IMR-90 (cell line): ENCODE data around the gene PRSS8. TPM values are rescaled to one million over a fixed set of nuclear protein-coding genes. Genes with fewer than 3 reads are reported as not detected.
A peak's percentile ranks its signal among the peaks of the same experiment; 100 is the strongest.

Source experiments
- ATAC-seq: fragments of 200-7000 bp; cut with Tn5 transposase; 2 replicates; pipeline ENCODE4 v1.9.1; 2020; ENCODE audit warnings: low read depth, mild to moderate bottlenecking, moderate library complexity
- BruUV-seq: library from RNA; stranded (reverse); fragments of 400-500 nt; replicated peaks from 2 replicates; lab custom pipeline; 2021; lab: Mats Ljungman, UMichigan
- CTCF ChIA-PET: fragments of 300-600 bp; formaldehyde crosslinking; extraction: SDS; loops from one replicate; lab custom pipeline; 2021; ENCODE audit warnings: antibody characterized with exemption; lab: Yijun Ruan, JAX
- POLR2A ChIA-PET: fragments of 300-600 bp; sonication (Branson Sonifier 250); formaldehyde crosslinking; loops from one replicate; lab custom pipeline; 2022; ENCODE audit warnings: antibody characterized with exemption; ENCODE audit not compliant: unreplicated experiment; lab: Charles Lee
- DNase-seq: peaks from one replicate; pipeline ENCODE4 v3.0.0; 2013
- H2AFZ ChIP-seq: replicated peaks from 2 replicates; pipeline ENCODE3; 2013; ENCODE audit warnings: low read length, mild to moderate bottlenecking; ENCODE audit not compliant: poor library complexity
- H2AK5ac ChIP-seq: 2 replicates; pipeline ENCODE4 v1.6.1; 2013; ENCODE audit warnings: low read depth, low read length, inconsistent platforms
- H2AK9ac ChIP-seq: replicated peaks from 2 replicates; pipeline ENCODE3; 2013; ENCODE audit warnings: mild to moderate bottlenecking, low read depth, low read length, moderate library complexity; ENCODE audit not compliant: poor library complexity
- H2BK120ac ChIP-seq: 2 replicates; pipeline ENCODE4 v1.6.1; 2013; ENCODE audit warnings: low read depth, low read length, inconsistent platforms
- H2BK15ac ChIP-seq: 3 replicates; pipeline ENCODE4 v1.6.1; 2013; ENCODE audit warnings: low read depth, low read length, inconsistent platforms
- H2BK20ac ChIP-seq: 2 replicates; pipeline ENCODE4 v1.6.1; 2013; ENCODE audit warnings: low read depth, mild to moderate bottlenecking, inconsistent platforms, low read length, moderate library complexity
- H2BK5ac ChIP-seq: 2 replicates; pipeline ENCODE4 v1.6.1; 2013; ENCODE audit warnings: mild to moderate bottlenecking, low read depth, low read length, inconsistent platforms; ENCODE audit not compliant: poor library complexity, severe bottlenecking
- H3K14ac ChIP-seq: replicated peaks from 2 replicates; pipeline ENCODE4 v1.6.1; 2013; ENCODE audit warnings: low read depth, low read length, inconsistent platforms
- H3K18ac ChIP-seq: 2 replicates; pipeline ENCODE4 v1.6.1; 2013; ENCODE audit warnings: low read depth, low read length, control low read depth
- H3K23ac ChIP-seq: 2 replicates; pipeline ENCODE4 v1.6.1; 2013; ENCODE audit warnings: low read depth, low read length, inconsistent platforms
- H3K27ac ChIP-seq: 2 replicates; pipeline ENCODE4 v1.5.1; 2013; ENCODE audit warnings: mild to moderate bottlenecking, control low read depth, low read length; ENCODE audit not compliant: insufficient read depth
- H3K27me3 ChIP-seq: 2 replicates; pipeline ENCODE4 v1.6.1; 2013; ENCODE audit warnings: low read length; ENCODE audit not compliant: control insufficient read depth, insufficient read depth
- H3K36me3 ChIP-seq: 2 replicates; pipeline ENCODE4 v1.6.1; 2013; ENCODE audit warnings: low read length, mixed read lengths; ENCODE audit not compliant: control insufficient read depth, insufficient read depth
- H3K4ac ChIP-seq: 2 replicates; pipeline ENCODE4 v1.6.1; 2013; ENCODE audit warnings: low read depth, low read length, inconsistent platforms
- H3K4me1 ChIP-seq: 2 replicates; pipeline ENCODE4 v1.6.1; 2013; ENCODE audit warnings: low read length, mixed read lengths; ENCODE audit not compliant: control insufficient read depth, insufficient read depth
- H3K4me2 ChIP-seq: 2 replicates; pipeline ENCODE4 v1.6.1; 2013; ENCODE audit warnings: low read depth, mild to moderate bottlenecking, control low read depth, low read length, moderate library complexity
- H3K4me3 ChIP-seq: 2 replicates; pipeline ENCODE4 v1.5.1; 2013; ENCODE audit warnings: low read depth, mild to moderate bottlenecking, control low read depth, low read length, moderate library complexity; ENCODE audit not compliant: insufficient read depth
- H3K56ac ChIP-seq: 2 replicates; pipeline ENCODE4 v1.6.1; 2013; ENCODE audit warnings: low read length, inconsistent platforms; ENCODE audit not compliant: insufficient read depth; ENCODE audit errors: extremely low read depth
- H3K79me1 ChIP-seq, 2 experiments: 2 replicates each; pipeline ENCODE4 v1.6.1; 2013; ENCODE audit warnings: low read length in 2 of 2, inconsistent platforms in 1 of 2, low read depth in 1 of 2
- H3K9ac ChIP-seq: 2 replicates; pipeline ENCODE4 v1.6.1; 2013; ENCODE audit warnings: low read depth, low read length, control low read depth
- H3K9me1 ChIP-seq: 2 replicates; pipeline ENCODE4 v1.6.1; 2013; ENCODE audit warnings: low read length, inconsistent platforms; ENCODE audit not compliant: insufficient read depth
- H3K9me3 ChIP-seq: 2 replicates; pipeline ENCODE4 v1.6.1; 2013; ENCODE audit warnings: low read length; ENCODE audit not compliant: control insufficient read depth, insufficient read depth
- H4K20me1 ChIP-seq: 2 replicates; pipeline ENCODE4 v1.6.1; 2013; ENCODE audit warnings: low read length, inconsistent platforms; ENCODE audit not compliant: insufficient read depth
- H4K5ac ChIP-seq: 2 replicates; pipeline ENCODE4 v1.6.1; 2013; ENCODE audit warnings: mild to moderate bottlenecking, low read depth, low read length, control low read depth
- H4K8ac ChIP-seq, 2 experiments: 2 replicates each; pipeline ENCODE4 v1.6.1; 2013; ENCODE audit warnings: low read depth in 2 of 2, low read length in 2 of 2, control low read depth in 1 of 2, inconsistent platforms in 1 of 2
- H4K91ac ChIP-seq: 2 replicates; pipeline ENCODE4 v1.6.1; 2013; ENCODE audit warnings: low read depth, low read length, inconsistent platforms; ENCODE audit not compliant: insufficient read depth
- BHLHE40 ChIP-seq: fragments of 150-350 bp; IDR thresholded peaks from 2 replicates; pipeline ENCODE4 v1.6.1; 2016; ENCODE audit warnings: mild to moderate bottlenecking, low read depth, low read length
- CHD1 ChIP-seq: IDR thresholded peaks from 2 replicates; pipeline ENCODE4 v1.6.1; 2012; ENCODE audit warnings: low read depth, low read length, improper control_type of control experiment
- CTCF ChIP-seq: conservative IDR thresholded peaks from 2 replicates; pipeline ENCODE4 v1.5.1; 2012; ENCODE audit warnings: mild to moderate bottlenecking, low read depth, low read length, improper control_type of control experiment
- ELK1 ChIP-seq: fragments of 150-350 bp; IDR thresholded peaks from 2 replicates; pipeline ENCODE4 v1.6.1; 2016; ENCODE audit warnings: low read depth, mild to moderate bottlenecking, low read length, moderate library complexity, borderline replicate concordance
- MAFK ChIP-seq: IDR thresholded peaks from 2 replicates; pipeline ENCODE4 v1.6.1; 2012; ENCODE audit warnings: low read depth, low read length, improper control_type of control experiment
- NFE2L2 ChIP-seq: fragments of 150-350 bp; IDR thresholded peaks from 2 replicates; pipeline ENCODE4 v1.6.1; 2016; ENCODE audit warnings: low read depth, mild to moderate bottlenecking, low read length
- POLR2A ChIP-seq: IDR thresholded peaks from 2 replicates; pipeline ENCODE4 v1.6.1; 2012; ENCODE audit warnings: mild to moderate bottlenecking, low read depth, low read length
- RAD21 ChIP-seq: IDR thresholded peaks from 2 replicates; pipeline ENCODE4 v1.6.1; 2012; ENCODE audit warnings: low read length, improper control_type of control experiment
- RFX5 ChIP-seq: IDR thresholded peaks from 2 replicates; pipeline ENCODE4 v1.8.0; 2012; ENCODE audit warnings: low read depth, mild to moderate bottlenecking, low read length, moderate library complexity
- SMC3 ChIP-seq: fragments of 150-350 bp; IDR thresholded peaks from 2 replicates; pipeline ENCODE4 v1.6.1; 2016; ENCODE audit warnings: low read depth, mild to moderate bottlenecking, antibody characterized with exemption, low read length, moderate library complexity
- USF2 ChIP-seq: fragments of 150-350 bp; IDR thresholded peaks from 2 replicates; pipeline ENCODE4 v1.6.1; 2017; ENCODE audit warnings: mild to moderate bottlenecking, antibody characterized with exemption, low read length, low read depth
- WGBS, 2 experiments: methylation state at CpG; one replicate each; pipeline versions ENCODE4 v1.1.5 to v1.1.7; 2013; ENCODE audit warnings: missing lambda C conversion rate in 2 of 2; ENCODE audit not compliant: insufficient read length in 1 of 2; ENCODE audit errors: extremely low coverage in 2 of 2; 5-methylcytosine and 5-hydroxymethylcytosine counted together
- dilution Hi-C: fragments of 300-500 bp; cut with HindIII; formaldehyde crosslinking; loops from one replicate; pipeline ENCODE4 v1.14.3; 2018; ENCODE audit warnings: low sequenced_read_pairs; ENCODE audit not compliant: unreplicated experiment
- in situ Hi-C: fragments of 300-500 bp; cut with MboI; formaldehyde crosslinking; loops from 3 replicates; pipeline ENCODE4 v1.14.3; 2019; ENCODE audit warnings: low sequenced_read_pairs, inconsistent platforms, mixed read lengths
- intact Hi-C: fragments of 100-400 bp; cut with micrococcal nuclease; formaldehyde crosslinking; loops from 2 replicates; pipeline ENCODE4 v1.10.0; 2022
- polyA plus RNA-seq, 3 experiments: library from polyadenylated mRNA; depleted of rRNA; stranded (reverse); fragments of >200 nt; gene quantifications; 2 replicates each; pipeline ENCODE4 v1.2.3, GENCODE V29; 2012; ENCODE audit warnings: low replicate concordance in 1 of 3
- total RNA-seq: library from RNA; depleted of rRNA; stranded (reverse); fragments of >200 nt; gene quantifications from 2 replicates; pipeline ENCODE4 v1.2.3, GENCODE V29; 2012

Gene PRSS8
- total and polyA plus RNA-seq, 2 of the 4 experiments (the other 2 are of a cell fraction), result not detected

GRCh38 chr16:31134091-31134571, 1.4 kb downstream of the PRSS8 start:
- no CpG with 5 or more reads among the region's 5 CpGs for WGBS, 2 experiments
- CTCF ChIA-PET, result no interaction called here
- POLR2A ChIA-PET, result no interaction called here
- H3K4me3 ChIP-seq, result no peak overlapping the region
- peaks cover 12% of the 10 kb centered on the region for H3K4me1 ChIP-seq
- peaks cover 10% of the 10 kb centered on the region for H3K9me1 ChIP-seq
- no peak overlapping the region for H4K5ac ChIP-seq
- no peak overlapping the region for H2AK5ac ChIP-seq
- no peak overlapping the region for H3K18ac ChIP-seq
- no peak overlapping the region for H3K23ac ChIP-seq
- H3K79me1 ChIP-seq, result 0 out of 4 replicates have a peak, but pooled peaks cover 0 to 3% of the 10 kb centered on the region in 2 experiments
- H3K9ac ChIP-seq, result no peak overlapping the region
- H3K27me3 ChIP-seq, result no peaks in the 10 kb centered on the region; the same call in 1 of the 2 replicates
- H2BK120ac ChIP-seq, result no peak overlapping the region
- peak overlapping the region; percentile 82 for H2AK9ac ChIP-seq
- no peaks in the 10 kb centered on the region for H3K9me3 ChIP-seq
- in situ Hi-C loops, result no loop called here
- BruUV-seq, result no TSS peak
- H2AFZ ChIP-seq, result no peak overlapping the region
- H3K4ac ChIP-seq, result no peak overlapping the region
- no peak overlapping the region for H2BK5ac ChIP-seq
- no peak for TF ChIP-seq ELK1
- TF ChIP-seq NFE2L2, result no peak
- no peak for TF ChIP-seq SMC3
- no peak for TF ChIP-seq BHLHE40
- no peak for TF ChIP-seq MAFK
- TF ChIP-seq POLR2A, result no peak
- no peak for TF ChIP-seq RAD21
- TF ChIP-seq RFX5, result no peak
- TF ChIP-seq CTCF, result no peak
- TF ChIP-seq CHD1, result no peak
- no peak for TF ChIP-seq USF2
- H4K8ac ChIP-seq, result no peak overlapping the region
- no peak overlapping the region for H3K4me2 ChIP-seq
- H3K56ac ChIP-seq, result no peak overlapping the region
- H3K36me3 ChIP-seq, result peaks cover 21% of the 10 kb centered on the region
- no peaks in the 10 kb centered on the region for H4K20me1 ChIP-seq
- no peak overlapping the region for H4K91ac ChIP-seq
- ATAC-seq (no peak), DNase-seq (peak; percentile 24)
- intact Hi-C loops, result no loop called here
- no peak overlapping the region for H2BK20ac ChIP-seq
- dilution Hi-C loops, result no loop called here
- no peak overlapping the region for H3K27ac ChIP-seq
- H2BK15ac ChIP-seq, result no peak overlapping the region
- H3K14ac ChIP-seq, result no peak overlapping the region
